ENCODE data around the gene DNAJC7. TPM values are rescaled to one million over a fixed set of nuclear protein-coding genes. Genes with fewer than 3 reads are reported as not detected.

DNAJC7 gene
- total and polyA plus RNA-seq, 9 of the 15 experiments (the other 6 are each of a cell fraction or from before 2014, with no cell fraction given) = 85.8 to 262 (median 157) TPM

- CTCF ChIA-PET (ENCODE audit: low intra/inter-chr PET ratio) = interaction anchor here (0.7 kb wide), 1 partner anchor 20 kb away, joined by 3 read pairs; no protein-coding TSS in a partner anchor
- in situ Hi-C loops (cut with MboI) (no loop called here), intact Hi-C loops (cut with micrococcal nuclease) (no loop called here)
- FAIRE-seq (peak; percentile 68), DNase-seq (ENCODE audit: extremely low read depth in 1 of 4, low spot score in 3 of 4) (no peak), ATAC-seq (no peak)
- Histone ChIP-seq H2AFZ (ENCODE audit: low read depth, low read length) (peak overlapping the region; percentile 97), H3K4me2 (ENCODE audit: insufficient read depth, low read length) (peak overlapping the region; percentile 77), H3K27ac (ENCODE audit: extremely low read depth, low read depth, low read length) (no peak overlapping the region; the same call in 2 of the 3 replicates), H3K79me2 (ENCODE audit: control insufficient read depth, insufficient read depth, low read length) (no peaks in the 10 kb centered on the region), H3K9me1 (ENCODE audit: control insufficient read depth, insufficient read depth, low read length) (no peaks in the 10 kb centered on the region), H3K4me3 (peak overlapping the region; percentile 52), H3K27me3 (ENCODE audit: control insufficient read depth in 2 of 2, insufficient read depth in 2 of 2, low read length in 2 of 2) (peaks cover 10 to 51% of the 10 kb centered on the region in 2 experiments; a peak in 4 of 5 replicates), H3K36me3 (ENCODE audit: control insufficient read depth, insufficient read depth, low read length) (no peaks in the 10 kb centered on the region), H3K9ac (ENCODE audit: insufficient read depth in 1 of 2, low read depth in 2 of 2, low read length in 2 of 2) (peak overlapping the region; percentile 56 to 91; a peak in 3 of 4 replicates), H3K9me3 (replicated peaks; ENCODE audit: control insufficient read depth, insufficient read depth, low read depth, low read length) (no peaks in the 10 kb centered on the region), H4K20me1 (replicated peaks; ENCODE audit: control insufficient read depth, insufficient read depth, low read length) (no peaks in the 10 kb centered on the region), H3K4me1 (replicated peaks in 1 of 2; ENCODE audit: control insufficient read depth in 2 of 2, insufficient read depth in 2 of 2, low read length in 2 of 2) (peaks cover 3 to 14% of the 10 kb centered on the region in 2 experiments; a peak in 3 of 5 replicates)
- POLR2A ChIA-PET = interaction anchor here (0.7 to 1.2 kb wide), 4 partner anchors 20 to 253 kb away, joined by 3 to 6 read pairs (median 4); partner anchors contain the start of gene DNAJC7
- 37% methylated on average over 7 of the region's 8 CpGs for WGBS (ENCODE audit: insufficient coverage, low coverage, missing lambda C conversion rate)
- no peak for TF ChIP-seq ZNF551 (CRISPR knock-in tag; IDR thresholded peaks at IDR 0.05)
- no peak for TF ChIP-seq SIX5 (IDR thresholded peaks at IDR 0.05; ENCODE audit: borderline replicate concordance in 1 of 2, insufficient read depth in 1 of 2, low read depth in 1 of 2, low read length in 2 of 2)
- TF ChIP-seq HDAC6 (IDR thresholded peaks at IDR 0.05; ENCODE audit: low read depth, low read length) = no peak
- no peak for TF ChIP-seq ZNF24 (IDR thresholded peaks at IDR 0.05)
- TF ChIP-seq DEAF1 (CRISPR knock-in tag; IDR thresholded peaks at IDR 0.05) = no peak
- no TSS peak for BruUV-seq (replicated peaks)
These were observed 33.8 kb upstream of the DNAJC7 start for GRCh38 chr17:42051013-42051400.
